Smooth muscle cell of the coronary artery (primary cell): ENCODE results near the gene CAPN5. TPM values are rescaled to one million over a fixed set of nuclear protein-coding genes. Genes with fewer than 3 reads are reported as not detected.

Experiments
- total RNA-seq: library from RNA; depleted of rRNA; stranded (reverse); fragments of >200 nt; gene quantifications from 2 replicates; pipeline ENCODE4 v1.2.3, GENCODE V29; 2014; ENCODE audit warnings: low replicate concordance

CAPN5 gene
- total RNA-seq = 14.7 and 17.9 TPM in 2 replicates

DNA sequence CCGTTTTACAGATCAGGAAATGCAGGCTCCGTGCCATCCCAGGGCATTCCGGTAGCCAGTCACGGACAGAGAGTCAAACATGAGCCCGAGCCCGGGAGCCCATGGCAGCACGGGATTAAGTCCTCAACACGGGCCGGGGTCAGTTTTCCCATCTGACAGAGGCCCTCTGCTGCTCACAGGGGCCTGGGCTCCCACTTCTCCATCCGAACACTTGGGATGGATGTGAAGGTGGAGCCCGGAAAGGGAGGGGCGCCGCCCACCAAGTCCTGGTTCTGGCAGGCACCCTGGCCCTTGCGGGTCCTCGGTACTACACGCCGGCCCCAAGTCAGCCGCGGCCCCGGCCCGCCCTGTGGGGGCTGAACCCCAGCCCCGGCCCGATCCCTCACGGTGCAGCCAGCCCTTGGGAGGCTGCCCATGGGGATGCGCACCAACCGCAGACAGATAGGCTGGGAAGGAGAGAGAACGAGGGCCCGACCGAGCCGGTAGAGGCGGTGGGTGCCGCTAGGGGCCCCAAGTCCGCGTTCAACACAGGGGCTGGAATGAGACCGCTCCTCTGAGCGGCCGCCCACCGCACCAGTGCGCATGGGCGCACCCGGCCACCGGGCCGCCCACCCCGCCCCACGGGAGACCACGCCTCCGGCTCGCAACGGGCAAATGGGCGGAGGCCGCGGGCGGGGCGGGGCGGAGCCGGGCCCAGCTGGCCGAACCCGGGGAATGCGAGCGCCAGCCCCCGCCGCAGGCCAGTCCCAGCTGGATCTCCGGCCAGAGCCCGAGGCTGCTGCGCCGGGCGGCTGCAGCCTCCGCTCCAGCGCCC, at the start of gene CAPN5:
Gene CAPN5, plus strand, starts transcription at position 743 of the 814 bp plus-strand sequence. CDS start 17,916 bp downstream, outside the sequence.

GRCh38 chr11:77102246-77103210, 35.8 kb downstream of the CAPN5 start, which contains the start of gene OMP:
OMP (plus strand) TSS chr11:77102840; CDS start chr11:77102840, 0 bp downstream.

DNA sequence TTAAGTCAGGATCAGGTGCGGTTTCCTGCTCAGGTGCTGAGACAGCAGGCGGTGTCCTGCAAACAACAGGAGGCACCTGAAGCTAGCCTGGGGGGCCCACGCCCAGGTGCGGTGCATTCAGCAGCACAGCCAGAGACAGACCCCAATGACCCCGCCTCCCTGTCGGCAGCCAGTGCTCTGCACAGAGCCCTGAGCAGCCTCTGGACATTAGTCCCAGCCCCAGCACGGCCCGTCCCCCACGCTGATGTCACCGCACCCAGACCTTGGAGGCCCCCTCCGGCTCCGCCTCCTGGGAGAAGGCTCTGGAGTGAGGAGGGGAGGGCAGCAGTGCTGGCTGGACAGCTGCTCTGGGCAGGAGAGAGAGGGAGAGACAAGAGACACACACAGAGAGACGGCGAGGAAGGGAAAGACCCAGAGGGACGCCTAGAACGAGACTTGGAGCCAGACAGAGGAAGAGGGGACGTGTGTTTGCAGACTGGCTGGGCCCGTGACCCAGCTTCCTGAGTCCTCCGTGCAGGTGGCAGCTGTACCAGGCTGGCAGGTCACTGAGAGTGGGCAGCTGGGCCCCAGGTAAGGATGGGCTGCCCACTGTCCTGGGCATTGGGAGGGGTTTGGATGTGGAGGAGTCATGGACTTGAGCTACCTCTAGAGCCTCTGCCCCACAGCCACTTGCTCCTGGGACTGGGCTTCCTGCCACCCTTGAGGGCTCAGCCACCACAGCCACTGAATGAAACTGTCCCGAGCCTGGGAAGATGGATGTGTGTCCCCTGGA, 61.3 kb downstream of the CAPN5 start, which contains the start of gene MYO7A:
Gene MYO7A, plus strand, starts transcription at position 327 of the 772 bp plus-strand sequence. CDS start 2,389 bp downstream, outside the sequence.

Other genes starting within 250 kb of the CAPN5 start
- gene ACER3, start 206.1 kb upstream of the CAPN5 start, total RNA-seq = 3.7 and 13.3 TPM in 2 replicates
- not detected in 2 replicates for gene B3GNT6, start 32.6 kb upstream of the CAPN5 start, total RNA-seq
- 0.38 TPM in 1 of 2 replicates, not detected in the other for gene OMP, start 35.9 kb downstream of the CAPN5 start, total RNA-seq
- gene MYO7A, start 61.3 kb downstream of the CAPN5 start, total RNA-seq = 0.08 and 0.23 TPM in 2 replicates
- gene GDPD4, start 234.7 kb downstream of the CAPN5 start, total RNA-seq = not detected in 2 replicates